ENCODE results near the gene IL11RA.

Gene IL11RA

DNA sequence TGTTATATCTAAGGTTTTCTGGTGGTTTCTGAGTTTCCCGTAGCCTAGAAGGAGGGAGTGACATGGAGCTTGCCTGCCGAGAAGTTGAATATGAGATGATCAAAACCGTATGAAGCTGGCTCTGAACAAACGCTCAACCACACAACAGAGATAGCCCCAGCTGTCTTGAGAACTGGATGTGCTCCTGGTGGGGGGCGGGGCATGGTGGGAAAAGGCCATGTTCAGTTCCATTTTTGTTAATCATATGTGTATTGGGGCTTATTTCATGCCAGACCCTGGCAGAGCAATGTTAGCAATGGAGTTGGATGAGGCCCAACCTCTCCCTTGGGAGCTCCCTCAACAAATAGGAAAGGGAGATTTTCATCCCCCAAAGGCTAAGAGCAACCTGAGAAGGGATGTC, 34.2 kb downstream of the IL11RA start:
- DNase-seq (ENCODE audit: low read depth, low spot score), result no peak

DNA sequence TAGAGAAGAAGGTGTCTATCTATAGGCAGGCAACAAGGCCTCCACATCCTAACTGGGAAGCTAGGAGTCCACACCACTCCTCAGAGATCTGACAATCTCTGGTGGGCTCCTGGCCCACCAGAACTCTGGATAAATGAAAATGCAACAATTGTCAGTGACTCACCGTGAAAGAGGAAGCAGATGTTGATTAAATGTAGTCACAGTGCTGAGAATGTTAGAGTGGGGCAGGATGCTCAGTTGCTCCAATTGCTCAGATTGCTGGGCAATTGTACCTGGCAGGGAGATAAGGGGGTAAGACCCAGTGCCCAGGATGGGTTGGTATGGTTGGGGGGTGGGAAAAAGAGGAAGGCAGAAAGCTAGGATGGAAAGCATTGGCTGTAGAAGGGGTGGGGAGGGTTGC, 34.7 kb downstream of the IL11RA start:
- no peak for DNase-seq (ENCODE audit: low read depth, low spot score)

DNA sequence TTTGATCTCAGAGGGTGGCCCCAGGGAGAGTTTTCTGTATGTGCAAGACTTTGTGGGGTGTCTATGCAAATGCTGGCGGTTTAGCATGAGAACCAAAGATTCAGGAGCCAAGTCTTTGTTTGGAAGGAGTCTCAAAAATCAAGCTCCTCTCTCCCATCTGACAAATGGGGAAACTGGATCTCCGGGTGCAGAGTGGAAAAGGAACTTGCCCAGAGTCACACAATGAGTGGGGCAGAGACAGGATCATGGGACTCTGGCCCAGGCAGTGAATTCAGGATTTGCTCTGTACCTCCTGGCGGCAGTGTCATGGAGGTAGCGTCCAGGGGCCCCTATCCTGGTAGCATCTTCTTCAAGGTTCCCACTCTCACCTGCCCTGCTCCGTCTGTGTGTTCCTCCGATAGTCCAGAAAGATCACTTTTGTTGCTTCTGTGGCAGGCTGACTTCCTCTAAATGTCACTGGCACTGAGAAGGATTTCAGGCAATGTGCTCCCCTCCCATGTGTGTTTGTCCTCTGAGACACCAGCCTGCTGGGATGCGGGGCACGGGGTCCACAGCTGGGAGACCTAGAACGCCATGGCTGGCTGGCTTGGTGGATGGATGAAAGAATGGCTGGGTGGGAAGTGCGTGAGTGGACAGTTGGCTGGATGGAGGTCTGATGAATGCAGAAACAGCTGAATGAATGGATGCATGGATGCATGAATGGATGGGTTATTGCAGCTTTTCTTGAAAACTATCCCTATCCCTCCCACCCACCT, 35.5 kb downstream of the IL11RA start:
- DNase-seq (ENCODE audit: low read depth, low spot score), result no peak

DNA sequence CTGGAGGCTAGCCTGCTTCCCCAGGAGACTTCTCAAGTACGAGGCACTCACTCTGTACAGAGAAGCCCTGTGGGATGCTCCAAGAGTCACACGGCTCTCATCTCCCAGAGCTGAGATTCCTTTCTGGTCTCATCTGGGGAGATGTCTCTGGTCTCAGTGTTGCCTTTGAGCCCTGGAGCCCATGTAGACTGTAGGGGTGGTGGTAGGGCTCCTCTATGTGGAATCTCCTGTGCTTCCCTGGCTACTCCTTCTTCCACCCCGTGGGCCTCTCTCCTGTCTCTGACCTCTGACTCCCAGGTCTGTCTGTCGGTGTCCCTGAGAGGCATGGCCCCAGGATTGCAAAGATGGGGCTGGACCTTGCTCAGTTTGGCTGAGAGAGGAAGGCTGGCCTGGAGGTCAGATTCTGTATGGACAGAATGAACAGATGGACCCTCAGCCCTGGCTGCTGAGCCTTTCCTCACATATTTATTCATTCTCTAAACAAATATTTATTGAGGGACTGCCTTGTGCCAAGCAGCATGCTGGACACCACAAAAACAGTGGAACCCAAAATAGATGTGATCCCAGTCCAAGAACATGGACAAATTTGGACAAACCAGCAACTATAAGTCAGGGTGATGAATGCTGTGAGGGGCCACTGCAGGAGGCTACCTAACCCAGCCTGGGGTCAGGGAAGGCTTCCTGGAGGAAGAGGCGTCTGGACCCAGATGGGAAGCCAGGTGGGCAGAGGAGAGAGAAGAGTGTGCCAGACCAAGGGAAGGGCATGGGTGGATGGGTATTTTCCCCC, 36.5 kb downstream of the IL11RA start:
- no peak for DNase-seq (ENCODE audit: low read depth, low spot score)

DNA sequence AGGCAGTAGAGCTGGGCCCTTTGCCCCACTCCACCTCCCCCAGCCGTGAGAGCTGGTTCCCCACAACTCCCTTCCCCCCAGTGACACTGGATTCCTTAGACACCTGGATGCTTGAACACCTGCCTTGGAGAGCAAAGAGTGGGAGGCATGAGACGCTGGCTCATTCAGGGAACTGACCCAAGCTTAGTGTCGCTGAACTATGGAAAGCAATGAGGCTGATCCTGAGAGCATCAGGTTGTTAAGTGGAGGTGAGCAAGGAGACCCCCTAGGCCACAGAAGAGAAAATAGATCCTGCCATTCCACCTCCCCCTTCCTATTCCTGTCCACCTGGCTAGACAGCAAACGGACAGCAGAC, 37.1 kb downstream of the IL11RA start:
- DNase-seq (ENCODE audit: low read depth, low spot score), result no peak

DNA sequence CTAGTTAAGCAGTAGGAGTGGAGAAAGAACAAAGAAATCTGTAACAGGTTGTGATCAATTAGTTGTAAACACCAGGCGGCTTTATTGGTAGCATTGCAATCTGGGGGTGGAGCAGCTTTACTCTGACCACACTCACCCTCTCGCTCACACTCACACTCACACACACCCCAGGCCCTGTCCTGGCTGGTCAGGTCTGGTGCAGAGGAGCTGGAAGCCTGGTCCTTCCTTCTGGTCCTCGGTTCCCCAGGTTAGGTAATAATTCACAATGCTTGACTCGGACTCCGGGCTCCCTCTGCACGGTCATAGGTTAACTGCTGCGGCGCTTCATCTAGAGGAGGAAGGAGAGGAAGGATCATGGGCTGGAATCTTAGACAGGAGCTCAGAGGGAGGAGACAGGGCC, 37.5 kb downstream of the IL11RA start:
- no peak for DNase-seq (ENCODE audit: low read depth, low spot score)

DNA sequence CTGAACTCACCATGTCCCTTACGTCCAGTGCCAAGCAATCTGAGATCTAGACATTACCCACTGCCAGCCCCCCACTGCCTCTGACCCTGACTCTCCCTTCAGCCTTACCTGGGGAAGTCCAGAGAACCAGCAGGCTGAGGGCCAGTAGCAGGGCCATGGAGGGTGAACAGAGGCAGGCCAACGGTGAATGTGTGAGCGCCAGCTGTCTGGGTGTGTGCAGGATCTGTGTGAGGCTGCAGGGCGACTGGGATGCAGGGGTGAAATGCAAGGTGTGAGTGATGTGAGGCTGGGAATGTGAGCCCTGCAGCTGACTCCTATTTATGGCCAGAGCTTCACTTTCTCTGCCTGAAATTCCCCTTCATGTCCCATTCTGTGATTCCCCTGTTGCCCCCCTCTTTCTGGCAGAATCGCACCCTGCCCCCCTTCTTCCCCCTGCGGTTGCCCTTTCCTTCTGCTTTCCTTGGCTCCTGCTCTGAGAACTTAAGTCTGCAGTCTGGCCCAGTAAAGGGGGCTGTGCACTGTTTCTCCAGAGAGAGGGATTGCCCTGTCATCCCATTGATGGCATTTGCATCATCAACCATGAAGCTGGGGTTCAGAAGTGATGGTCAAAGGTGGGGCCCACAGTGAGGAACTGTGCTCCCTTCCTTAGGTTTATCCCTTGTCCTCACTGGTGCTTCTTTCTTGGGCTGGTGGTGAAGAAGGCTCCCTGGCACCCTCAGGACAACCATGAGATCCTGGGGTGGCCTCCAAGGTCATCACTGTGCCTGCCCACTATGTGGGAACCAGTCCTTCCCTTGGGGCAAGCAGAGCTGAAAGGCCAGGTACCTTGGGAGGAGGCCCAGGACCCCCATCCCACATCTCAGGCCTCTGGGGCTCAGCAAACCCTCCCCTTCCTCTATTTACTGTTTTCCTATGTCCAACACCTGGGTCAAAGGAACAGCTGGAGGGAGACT, 39.3 kb downstream of the IL11RA start, which contains the start of gene CCL19:
Gene CCL19, minus strand, starts transcription at position 294 of the 953 bp plus-strand sequence. Its CDS starts 137 bp downstream, at position 157.
- no peak for DNase-seq (ENCODE audit: low read depth, low spot score)

DNA sequence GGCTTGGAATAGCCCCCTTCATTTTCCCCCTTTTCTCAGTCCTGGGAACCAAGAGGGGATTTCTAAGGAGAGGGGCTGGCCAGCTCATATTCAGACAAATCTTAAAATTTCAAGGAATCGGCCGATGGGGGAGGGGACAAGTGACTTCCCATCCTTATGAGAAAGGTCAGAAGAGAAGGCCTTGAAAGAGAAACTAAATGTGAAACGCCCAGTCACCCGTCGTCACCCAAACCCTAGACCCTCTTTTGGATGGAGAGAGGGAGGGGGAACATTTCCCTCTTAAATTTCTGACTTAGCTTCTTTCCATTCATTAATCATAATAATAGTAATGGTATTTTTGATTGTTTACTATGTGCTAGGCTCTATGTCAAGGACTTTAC, 39.9 kb downstream of the IL11RA start:
- DNase-seq (ENCODE audit: low read depth, low spot score), result no peak

DNA sequence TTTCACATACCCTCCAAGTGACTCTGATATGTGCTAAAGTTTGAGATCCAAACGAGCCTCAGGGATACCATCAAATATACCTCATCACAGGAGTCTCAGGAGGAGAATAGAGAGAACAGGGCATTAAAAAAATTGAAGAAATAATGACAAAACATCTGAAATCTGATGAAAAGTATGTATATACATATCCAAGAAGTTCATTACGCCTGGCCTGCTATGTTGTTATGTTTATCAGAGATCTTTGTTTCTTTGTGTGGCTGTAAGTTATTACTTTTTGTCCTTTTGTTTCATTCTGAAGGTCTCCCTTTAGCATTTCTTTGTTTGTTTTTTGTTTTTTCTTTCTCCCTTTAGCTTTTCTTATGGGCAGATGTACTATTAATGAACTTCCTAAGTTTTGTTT, 41.6 kb downstream of the IL11RA start:
- no peak for DNase-seq (ENCODE audit: low read depth, low spot score)

DNA sequence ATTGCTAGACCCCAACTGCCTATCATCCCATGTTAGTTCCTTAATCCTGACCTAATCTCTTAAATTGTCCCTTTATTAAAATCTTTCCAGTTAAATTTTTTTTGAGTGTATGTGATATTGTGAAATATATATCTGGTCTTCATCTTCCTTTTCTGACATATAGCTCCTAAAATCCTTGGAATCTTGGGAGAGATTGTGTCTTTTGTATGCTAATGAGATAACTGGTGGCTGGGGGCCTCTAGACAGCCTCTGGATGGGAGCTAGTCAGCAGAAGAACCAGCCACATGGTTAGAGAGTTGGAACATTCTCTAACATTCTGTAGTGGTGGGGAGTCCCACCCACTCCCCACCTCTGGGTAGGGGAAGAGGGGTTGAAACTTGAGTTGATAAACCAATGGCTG, 42.8 kb downstream of the IL11RA start:
- DNase-seq (ENCODE audit: low read depth, low spot score), result no peak

DNA sequence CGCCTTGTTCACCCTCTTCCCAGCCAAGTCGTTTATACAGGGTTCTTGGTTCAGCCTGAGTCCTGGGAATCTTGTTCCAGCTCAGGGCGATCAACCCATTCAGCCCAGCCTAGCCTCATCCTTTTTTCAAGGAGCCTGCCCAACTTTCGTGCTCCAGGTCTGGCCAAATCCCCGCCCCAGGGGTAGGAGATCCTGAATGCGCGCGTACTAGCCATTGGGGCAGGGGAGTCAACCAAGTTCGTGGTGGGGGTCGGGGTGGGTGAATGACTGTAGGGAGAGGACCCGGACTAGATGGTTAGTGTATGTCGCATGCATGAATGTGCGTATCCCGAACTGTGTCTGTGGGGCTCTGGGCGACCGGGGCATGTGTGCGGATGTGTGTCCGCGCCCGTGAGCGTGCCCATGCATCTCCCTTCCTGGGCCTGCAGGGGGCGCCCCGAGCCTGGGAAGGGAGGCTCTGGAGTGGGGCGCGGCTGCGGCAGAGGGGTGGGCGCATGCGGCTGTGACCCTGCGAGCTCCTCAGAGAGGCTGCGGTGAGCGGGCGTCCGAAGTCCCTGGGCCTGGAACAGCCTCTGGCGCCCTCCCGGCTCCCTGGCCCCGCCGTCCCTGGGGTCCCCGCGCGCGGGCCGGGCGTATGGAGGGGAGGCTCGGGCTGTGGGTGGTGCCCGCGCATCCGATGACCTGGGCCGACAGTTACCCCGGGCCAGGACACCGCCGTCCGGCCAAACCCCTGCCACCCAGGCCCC, 49.2 kb downstream of the IL11RA start:
- DNase-seq (ENCODE audit: low read depth, low spot score), result peak; percentile 7

DNA sequence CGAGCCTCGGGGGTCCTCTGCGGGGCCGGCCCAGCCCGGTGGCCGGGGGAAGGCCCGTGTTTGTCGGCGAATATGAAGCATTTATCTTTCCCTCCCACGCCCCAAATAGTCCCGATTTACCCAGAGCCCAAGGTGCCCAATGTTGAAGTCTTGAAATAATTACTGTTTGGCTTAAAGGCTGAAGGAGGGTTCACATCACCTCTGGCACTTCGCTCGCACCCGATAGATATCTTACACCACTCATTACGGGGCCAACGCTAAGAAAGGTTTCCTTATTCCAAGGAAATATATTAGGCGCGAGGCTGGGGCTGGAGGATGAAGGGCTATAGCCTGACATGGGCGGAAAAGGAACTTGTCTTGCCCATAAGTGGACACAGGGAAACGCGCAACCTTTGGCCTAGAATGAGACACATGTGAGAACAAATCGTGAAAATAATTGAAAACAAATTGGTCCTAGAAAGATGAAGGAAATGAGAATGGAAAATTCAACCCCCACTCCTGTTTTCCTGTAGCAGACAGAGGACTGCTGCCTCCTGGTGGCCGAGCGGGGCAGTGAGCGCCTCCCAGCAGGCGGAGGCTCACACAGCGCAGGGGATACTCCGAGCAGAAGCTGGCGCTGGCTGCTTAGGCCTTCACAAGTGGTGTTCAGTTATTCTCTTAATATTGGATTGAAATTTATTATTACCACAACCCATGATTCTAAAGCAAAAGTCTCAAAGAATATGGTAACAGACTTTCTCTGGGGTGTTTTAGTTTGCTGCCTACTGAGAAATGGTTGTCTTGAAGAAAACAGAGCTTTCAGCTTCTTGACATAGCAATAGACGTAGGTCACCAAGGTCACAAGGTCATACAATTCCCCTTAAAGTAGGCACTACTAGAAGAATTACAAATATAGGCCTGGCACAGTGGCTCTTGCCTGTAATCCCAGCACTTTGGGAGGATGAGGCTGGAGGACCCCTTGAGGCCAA, 50.1 kb downstream of the IL11RA start:
- peak; percentile 59 for DNase-seq (ENCODE audit: low read depth, low spot score)

DNA sequence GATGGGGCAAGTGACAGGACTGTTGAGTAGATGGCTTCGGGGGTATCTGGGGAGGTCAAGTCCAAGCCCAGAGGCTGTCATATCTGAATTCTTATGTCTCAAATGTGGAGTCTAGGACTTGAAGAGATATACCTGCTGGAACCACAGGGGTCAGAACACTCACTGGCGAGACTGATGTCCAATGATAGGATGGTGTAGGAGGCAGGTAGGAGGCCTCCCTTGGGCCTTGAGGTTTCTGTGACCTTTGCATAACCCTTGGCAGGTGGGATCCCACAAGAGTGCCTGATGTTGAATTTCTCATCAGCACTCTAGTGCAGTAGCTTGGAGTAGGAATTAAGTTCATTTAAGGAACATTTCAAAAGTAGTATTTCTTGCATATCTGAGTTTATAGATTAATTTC, 55.1 kb downstream of the IL11RA start:
- DNase-seq (ENCODE audit: low read depth, low spot score), result no peak

DNA sequence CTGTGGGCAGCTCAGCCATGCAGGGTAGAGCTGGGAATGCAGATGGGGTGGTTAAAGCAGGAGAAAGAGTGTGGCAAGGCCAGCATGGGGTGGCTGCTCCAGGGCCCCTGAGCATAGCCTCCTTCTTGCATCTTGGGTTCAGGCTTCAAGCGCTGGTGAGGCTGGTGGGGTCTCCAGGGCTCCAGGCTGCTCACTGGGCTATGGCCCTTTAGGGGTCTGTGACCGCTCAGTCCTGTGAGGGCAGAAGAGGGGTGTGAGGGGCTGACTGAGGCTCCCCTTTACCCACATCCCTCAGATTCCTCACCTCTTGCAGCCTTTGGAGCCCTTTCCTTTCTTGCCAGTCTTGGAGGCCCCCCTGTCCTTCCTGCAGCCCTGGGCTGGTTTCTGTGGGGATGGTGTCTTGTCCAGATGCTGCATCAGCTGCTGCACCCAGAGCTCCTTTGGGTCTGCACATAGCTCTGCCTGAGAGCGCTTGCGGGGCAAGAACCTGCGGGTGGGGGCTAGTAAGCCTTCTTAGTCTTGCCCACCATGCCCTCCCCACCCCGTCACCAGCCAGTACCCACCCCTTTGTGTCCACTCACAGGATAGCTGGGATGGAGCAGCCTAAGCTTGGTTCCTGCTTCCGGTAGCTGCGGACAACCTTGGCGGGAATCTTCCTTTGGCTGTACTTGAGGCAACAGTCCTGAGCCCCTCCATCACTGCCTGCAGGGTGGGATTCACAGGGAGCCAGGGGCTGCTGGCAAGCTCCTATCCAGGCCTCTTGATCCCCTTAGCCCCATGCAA, 57.4 kb downstream of the IL11RA start:
- DNase-seq (ENCODE audit: low read depth, low spot score), result no peak

DNA sequence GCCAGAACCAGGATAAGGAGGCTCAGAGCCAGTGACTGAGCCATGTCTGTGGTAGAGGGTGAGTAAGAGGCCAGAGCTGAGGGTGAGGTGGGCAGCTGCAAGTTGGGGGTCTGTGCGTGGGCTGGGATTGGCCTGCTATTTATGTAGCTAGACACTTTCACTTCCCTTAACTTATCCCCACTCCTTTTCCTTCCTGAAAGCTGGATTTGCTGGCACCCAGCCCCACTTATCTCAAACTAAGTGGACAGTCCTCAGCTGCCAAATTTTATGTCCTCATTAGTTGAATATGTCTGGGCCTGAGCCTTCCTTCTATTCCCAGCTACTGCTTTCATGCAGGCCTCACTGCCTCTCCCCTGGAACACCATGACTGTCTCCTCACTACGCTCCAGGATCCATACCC, 58.0 kb downstream of the IL11RA start, which contains the start of gene CCL21:
Gene CCL21, minus strand, starts transcription at position 114 of the 400 bp plus-strand sequence. Its CDS starts 70 bp downstream, at position 44.
- no peak for DNase-seq (ENCODE audit: low read depth, low spot score)
